Neuronal stem cell (in vitro differentiated cells): ENCODE results near the gene WSCD2.
A peak's percentile ranks its signal among the peaks of the same experiment; 100 is the strongest.

Experiments used
- DNase-seq: peaks from one replicate; pipeline ENCODE4 v3.0.0-alpha.2; 2013; ENCODE audit warnings: low spot score
- H2AFZ ChIP-seq: one replicate; pipeline ENCODE4 v1.6.1; 2013; ENCODE audit warnings: mild to moderate bottlenecking, low read length, inconsistent platforms
- H2AK5ac ChIP-seq: 2 replicates; pipeline ENCODE4 v1.6.1; 2013; ENCODE audit warnings: low read depth, mild to moderate bottlenecking, inconsistent platforms, low read length, moderate library complexity, mixed read lengths
- H2BK120ac ChIP-seq: 2 replicates; pipeline ENCODE4 v1.6.1; 2013; ENCODE audit warnings: low read depth, mild to moderate bottlenecking, inconsistent platforms, low read length, moderate library complexity, mixed read lengths
- H2BK12ac ChIP-seq: one replicate; pipeline ENCODE4 v1.6.1; 2013; ENCODE audit warnings: low read length, inconsistent platforms
- H2BK15ac ChIP-seq: 2 replicates; pipeline ENCODE4 v1.6.1; 2013; ENCODE audit warnings: mild to moderate bottlenecking, low read length, inconsistent platforms, mixed read lengths
- H2BK5ac ChIP-seq: one replicate; pipeline ENCODE4 v1.6.1; 2013; ENCODE audit warnings: inconsistent platforms, mild to moderate bottlenecking, low read length, moderate library complexity
- H3K14ac ChIP-seq: one replicate; pipeline ENCODE4 v1.6.1; 2013; ENCODE audit warnings: low read length, inconsistent platforms
- H3K18ac ChIP-seq: 2 replicates; pipeline ENCODE4 v1.6.1; 2013; ENCODE audit warnings: low read length, inconsistent platforms
- H3K23ac ChIP-seq: 2 replicates; pipeline ENCODE4 v1.6.1; 2013; ENCODE audit warnings: low read depth, mild to moderate bottlenecking, mixed read lengths, low read length, inconsistent platforms; ENCODE audit not compliant: poor library complexity
- H3K27ac ChIP-seq: replicated peaks from 3 replicates; pipeline ENCODE4 v1.5.1; 2013; ENCODE audit warnings: low read length, inconsistent platforms
- H3K27me3 ChIP-seq, 3 experiments: 2 replicates each; pipeline ENCODE4 v1.6.1; 2013; ENCODE audit warnings: low read length in 3 of 3, mild to moderate bottlenecking in 2 of 3, inconsistent platforms in 1 of 3, low read depth in 1 of 3, mixed read lengths in 1 of 3, moderate library complexity in 1 of 3; ENCODE audit not compliant: control insufficient read depth in 3 of 3, insufficient read depth in 3 of 3
- H3K36me3 ChIP-seq, 2 donors: replicated peaks in 1 of 2; 2 replicates each; pipeline ENCODE4 v1.6.1; 2013; ENCODE audit warnings: low read length in 2 of 2; ENCODE audit not compliant: control insufficient read depth in 2 of 2, insufficient read depth in 2 of 2
- H3K4ac ChIP-seq: 2 replicates; pipeline ENCODE4 v1.6.1; 2013; ENCODE audit warnings: inconsistent platforms, mild to moderate bottlenecking, low read length, moderate library complexity
- H3K4me1 ChIP-seq, 2 donors: 1 replicate in 1 of 2; 2 replicates in 1 of 2; pipeline ENCODE4 v1.6.1; 2013; ENCODE audit warnings: low read length in 2 of 2, low read depth in 1 of 2; ENCODE audit not compliant: control insufficient read depth in 2 of 2, insufficient read depth in 1 of 2
- H3K4me2 ChIP-seq: one replicate; pipeline ENCODE4 v1.6.1; 2013; ENCODE audit warnings: mild to moderate bottlenecking, low read length, inconsistent platforms; ENCODE audit not compliant: insufficient read depth, poor library complexity, severe bottlenecking
- H3K4me3 ChIP-seq, 2 donors: 2 replicates each; pipeline ENCODE4 v1.5.1; 2013; ENCODE audit warnings: low read length in 2 of 2, mild to moderate bottlenecking in 2 of 2, inconsistent platforms in 1 of 2, moderate library complexity in 1 of 2
- H3K79me1 ChIP-seq: one replicate; pipeline ENCODE4 v1.6.1; 2013; ENCODE audit warnings: low read depth, mild to moderate bottlenecking, inconsistent platforms, low read length, moderate library complexity
- H3K9ac ChIP-seq: one replicate; pipeline ENCODE4 v1.6.1; 2013; ENCODE audit warnings: mild to moderate bottlenecking, low read depth, low read length, inconsistent platforms; ENCODE audit not compliant: poor library complexity
- H3K9me3 ChIP-seq, 2 donors: replicated peaks in 1 of 2; 2 replicates each; pipeline versions ENCODE3 to v1.6.1; 2013; ENCODE audit warnings: low read length in 2 of 2, mild to moderate bottlenecking in 2 of 2, inconsistent platforms in 1 of 2, low read depth in 1 of 2, mixed read lengths in 1 of 2, moderate library complexity in 1 of 2; ENCODE audit not compliant: control insufficient read depth in 2 of 2, insufficient read depth in 1 of 2
- H4K8ac ChIP-seq: one replicate; pipeline ENCODE4 v1.6.1; 2013; ENCODE audit warnings: low read depth, mild to moderate bottlenecking, inconsistent platforms, low read length, moderate library complexity
- H4K91ac ChIP-seq: one replicate; pipeline ENCODE4 v1.6.1; 2013; ENCODE audit warnings: low read length, low read depth, mild to moderate bottlenecking, inconsistent platforms; ENCODE audit not compliant: poor library complexity
- WGBS, 2 donors: extraction: QIAGEN DNeasy Blood & Tissue Kit; methylation state at CpG; one replicate each; pipeline ENCODE4 v1.1.7; 2013; ENCODE audit warnings: missing lambda C conversion rate in 2 of 2, mixed read lengths in 1 of 2; ENCODE audit not compliant: insufficient read length in 2 of 2, insufficient replicate concordance in 1 of 2; ENCODE audit errors: extremely low coverage in 2 of 2; 5-methylcytosine and 5-hydroxymethylcytosine counted together

The WSCD2 gene

DNA sequence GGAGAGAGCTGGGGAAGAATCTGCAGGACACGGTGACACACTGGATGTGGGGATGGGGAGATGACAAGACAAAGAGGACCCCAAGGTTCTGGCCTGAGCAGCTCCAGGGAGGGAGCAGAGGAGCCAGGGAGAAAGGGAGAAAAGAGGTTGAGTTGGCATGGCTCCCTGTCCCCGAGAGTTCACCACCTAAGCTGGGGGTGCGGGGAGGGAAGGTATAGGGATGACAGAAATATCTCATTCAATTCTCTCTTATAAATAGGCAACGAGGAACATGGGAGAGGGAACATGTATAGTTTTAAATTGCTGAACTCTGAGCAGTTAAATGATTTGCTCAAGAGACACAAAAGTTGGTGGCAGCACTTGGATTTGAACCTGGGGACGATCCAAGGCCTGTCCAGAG is 124.9 kb downstream of the WSCD2 start:
- H2BK120ac ChIP-seq, result no peak overlapping the region
- H2BK5ac ChIP-seq, result no peak overlapping the region
- H3K4me2 ChIP-seq, result no peak overlapping the region
- H2AFZ ChIP-seq, result peak overlapping the region; percentile 10
- no peak overlapping the region for H3K27ac ChIP-seq
- H3K14ac ChIP-seq, result no peak overlapping the region
- WGBS, 2 donors, result no CpG with 5 or more reads among the region's 5 CpGs
- no peak overlapping the region for H3K4ac ChIP-seq
- H2BK15ac ChIP-seq, result no peak overlapping the region
- H4K91ac ChIP-seq, result no peak overlapping the region
- DNase-seq, result no peak
- no peak overlapping the region for H3K4me3 ChIP-seq
- H2BK12ac ChIP-seq, result no peak overlapping the region
- H3K9me3 ChIP-seq, result no peaks in the 10 kb centered on the region
- no peak overlapping the region for H3K23ac ChIP-seq
- H3K9ac ChIP-seq, result no peak overlapping the region
- peaks cover 15 to 45% of the 10 kb centered on the region in 2 donors for H3K4me1 ChIP-seq
- no peaks in the 10 kb centered on the region for H3K79me1 ChIP-seq
- H3K27me3 ChIP-seq, result no peaks in the 10 kb centered on the region
- H3K18ac ChIP-seq, result no peak overlapping the region
- no peaks in the 10 kb centered on the region for H3K36me3 ChIP-seq
- H4K8ac ChIP-seq, result no peak overlapping the region
- no peak overlapping the region for H2AK5ac ChIP-seq

DNA sequence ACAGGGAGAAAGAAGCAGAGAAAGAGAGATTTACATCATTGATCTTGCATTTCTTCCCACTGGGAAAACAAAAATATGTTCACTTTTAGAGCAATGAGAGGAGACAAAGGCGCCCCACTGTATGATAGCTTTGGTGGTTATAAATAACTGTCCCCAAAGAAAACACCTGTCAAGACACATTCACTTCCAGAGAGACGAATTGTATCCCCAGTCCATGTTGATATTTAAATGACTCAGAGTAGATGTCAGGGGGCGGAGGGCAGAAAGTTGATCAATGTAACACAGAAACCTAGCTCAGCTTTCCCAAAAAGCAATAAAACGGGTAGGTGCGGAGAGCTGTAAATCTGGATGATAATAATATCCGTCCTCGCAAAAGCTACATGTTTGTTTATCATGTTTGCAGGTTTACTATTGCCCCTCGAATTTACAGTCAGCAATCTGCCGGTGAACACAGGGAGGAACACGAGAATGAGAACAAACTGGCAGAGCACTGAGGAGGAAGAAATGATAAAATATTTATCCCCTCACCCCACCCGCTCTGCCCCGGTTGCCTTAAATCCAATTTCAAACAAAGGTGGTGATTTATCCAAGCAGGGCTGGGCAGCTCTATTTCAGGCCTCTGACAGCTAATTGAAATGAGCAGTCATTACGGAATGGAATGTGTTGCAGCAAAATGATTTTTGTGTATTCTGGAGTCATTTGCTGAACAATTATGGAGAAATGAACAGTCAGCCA is 125.6 kb downstream of the WSCD2 start:
- H3K4me1 ChIP-seq, result peaks cover 15 to 45% of the 10 kb centered on the region in 2 donors
- DNase-seq, result no peak
- no peak overlapping the region for H3K4me3 ChIP-seq
- no peak overlapping the region for H2BK15ac ChIP-seq
- H2AK5ac ChIP-seq, result no peak overlapping the region
- H4K91ac ChIP-seq, result no peak overlapping the region
- H3K4me2 ChIP-seq, result no peak overlapping the region
- no peak overlapping the region for H3K4ac ChIP-seq
- H3K79me1 ChIP-seq, result no peaks in the 10 kb centered on the region
- H3K14ac ChIP-seq, result no peak overlapping the region
- H2AFZ ChIP-seq, result peak overlapping the region; percentile 10
- no peak overlapping the region for H3K18ac ChIP-seq
- H4K8ac ChIP-seq, result no peak overlapping the region
- H3K36me3 ChIP-seq, result no peaks in the 10 kb centered on the region
- H3K9ac ChIP-seq, result no peak overlapping the region
- no peaks in the 10 kb centered on the region for H3K27me3 ChIP-seq
- H3K23ac ChIP-seq, result no peak overlapping the region
- H2BK120ac ChIP-seq, result no peak overlapping the region
- no CpG with 5 or more reads among the region's 13 CpGs for WGBS, 2 donors
- H3K27ac ChIP-seq, result no peak overlapping the region
- no peak overlapping the region for H2BK12ac ChIP-seq
- H3K9me3 ChIP-seq, result no peaks in the 10 kb centered on the region
- H2BK5ac ChIP-seq, result no peak overlapping the region

DNA sequence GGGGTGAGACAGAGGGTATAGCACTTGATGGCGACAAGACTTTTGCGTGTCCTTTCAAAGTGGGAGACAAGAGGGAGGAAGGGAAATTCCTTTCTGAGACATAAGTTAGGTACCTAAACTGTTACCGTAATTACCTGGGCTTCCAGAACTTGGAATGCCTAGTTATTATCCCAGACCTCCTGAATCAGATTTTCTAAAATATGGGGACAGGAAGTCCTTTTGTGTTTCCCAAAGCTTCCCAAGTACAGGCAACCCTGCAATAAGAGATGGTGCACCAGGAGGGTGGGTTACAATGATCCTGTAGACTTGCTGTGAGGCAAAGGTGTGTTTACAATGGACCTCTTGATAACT is 126.1 kb downstream of the WSCD2 start:
- Histone ChIP-seq H4K8ac (no peak overlapping the region), H3K23ac (no peak overlapping the region), H3K27ac (no peak overlapping the region), H2BK15ac (no peak overlapping the region), H3K36me3 (no peaks in the 10 kb centered on the region), H3K4me1 (peaks cover 15 to 45% of the 10 kb centered on the region in 2 donors), H3K4me2 (no peak overlapping the region), H3K27me3 (no peaks in the 10 kb centered on the region), H2BK120ac (no peak overlapping the region), H4K91ac (no peak overlapping the region), H2BK5ac (no peak overlapping the region), H3K9ac (no peak overlapping the region), H2AK5ac (no peak overlapping the region), H3K9me3 (peaks cover 2 to 4% of the 10 kb centered on the region in 2 donors), H3K4me3 (no peak overlapping the region), H2AFZ (no peak overlapping the region), H2BK12ac (no peak overlapping the region), H3K4ac (no peak overlapping the region), H3K18ac (no peak overlapping the region), H3K79me1 (no peaks in the 10 kb centered on the region), H3K14ac (no peak overlapping the region)
- DNase-seq, result no peak
- WGBS, 2 donors, result no CpG with 5 or more reads among the region's 3 CpGs

DNA sequence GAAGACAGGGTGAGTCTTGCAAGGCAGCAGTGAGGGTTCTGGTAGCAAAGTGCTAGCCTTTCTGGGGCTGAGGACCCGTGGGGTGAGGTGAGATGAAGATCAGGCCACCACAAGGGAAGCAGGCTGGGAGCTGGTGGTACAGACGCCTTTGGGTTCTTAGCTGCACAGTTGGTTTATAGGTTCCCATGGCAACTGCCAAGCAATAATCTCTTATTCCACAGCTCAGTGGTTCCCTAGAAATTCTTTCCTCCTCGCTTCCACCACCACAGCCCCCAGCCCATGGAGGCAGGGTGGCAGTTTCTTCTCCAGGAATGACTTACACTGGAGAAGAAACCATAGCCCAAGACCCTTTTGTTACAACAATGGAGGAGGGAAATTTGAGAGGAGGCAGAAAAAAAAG is 127.9 kb downstream of the WSCD2 start:
- Histone ChIP-seq H2BK15ac (no peak overlapping the region), H3K14ac (no peak overlapping the region), H3K23ac (no peak overlapping the region), H3K4me1 (peaks cover 15 to 45% of the 10 kb centered on the region in 2 donors), H3K4ac (no peak overlapping the region), H2BK120ac (no peak overlapping the region), H3K27me3 (no peaks in the 10 kb centered on the region), H3K4me3 (no peak overlapping the region), H2AFZ (no peak overlapping the region), H2BK5ac (no peak overlapping the region), H2AK5ac (no peak overlapping the region), H3K18ac (no peak overlapping the region), H3K9me3 (peaks cover 5 to 17% of the 10 kb centered on the region in 2 donors), H4K8ac (no peak overlapping the region), H3K36me3 (no peaks in the 10 kb centered on the region), H3K4me2 (no peak overlapping the region), H4K91ac (no peak overlapping the region), H3K27ac (no peak overlapping the region), H2BK12ac (no peak overlapping the region), H3K9ac (no peak overlapping the region), H3K79me1 (no peaks in the 10 kb centered on the region)
- no peak for DNase-seq
- WGBS, 2 donors, result no CpG with 5 or more reads among the region's 3 CpGs
